GM19025 (cell line): ENCODE results near the gene ABI3.

Experiments used
- ATAC-seq: cut with Tn5 transposase; IDR thresholded peaks from one replicate; pipeline ENCODE4 v1.9.1; 2021; ENCODE audit warnings: mild to moderate bottlenecking, low read depth, moderate library complexity; ENCODE audit not compliant: unreplicated experiment

The ABI3 gene

DNA sequence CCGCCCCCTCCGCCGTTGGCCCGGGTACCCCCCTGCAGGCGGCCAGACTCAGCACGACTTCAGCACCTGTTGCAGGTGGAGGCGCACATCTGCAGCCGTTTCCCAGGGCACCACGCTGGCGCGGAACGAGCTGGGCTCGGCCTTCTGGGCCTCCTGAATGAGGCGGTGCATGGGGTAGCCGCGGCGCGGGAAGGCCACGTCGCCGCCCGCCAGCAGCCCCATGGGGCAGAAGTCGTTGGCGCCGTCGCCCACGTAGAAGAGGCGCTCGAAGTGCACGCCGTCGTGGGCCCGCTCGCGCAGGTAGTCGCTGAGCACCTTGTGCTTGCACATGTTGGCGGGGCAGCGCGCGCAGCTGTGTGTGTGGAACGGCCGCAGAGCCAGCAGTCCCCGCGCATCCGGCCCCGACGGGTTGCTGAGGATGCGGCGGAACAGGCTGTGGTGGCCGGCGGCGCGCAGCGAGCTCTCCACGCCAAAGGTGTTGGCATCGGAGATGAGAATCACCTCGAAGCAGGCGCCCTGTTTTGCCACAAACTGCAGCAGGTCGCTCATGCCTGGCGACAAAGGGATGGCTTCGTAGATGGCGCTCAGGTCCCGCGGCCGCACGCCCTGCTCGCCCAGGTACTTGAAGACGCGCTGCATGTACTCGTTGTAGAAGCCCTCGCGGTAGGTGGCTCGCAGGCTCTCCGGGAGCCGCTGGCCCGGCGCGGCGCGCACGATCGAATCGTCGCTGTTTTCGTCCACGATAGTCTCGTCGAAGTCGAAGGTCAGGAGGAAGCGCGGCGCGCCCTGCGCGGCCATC is 13.9 kb downstream of the ABI3 start:
- no peak for ATAC-seq

- ATAC-seq, result no peak
Measured at GRCh38 chr17:49224997-49225337, 14.5 kb downstream of the ABI3 start.

GRCh38 chr17:49225554-49226236 is 15.2 kb downstream of the ABI3 start:
- ATAC-seq, result no peak

GRCh38 chr17:49226771-49227435 is 16.4 kb downstream of the ABI3 start:
- ATAC-seq, result no peak

DNA sequence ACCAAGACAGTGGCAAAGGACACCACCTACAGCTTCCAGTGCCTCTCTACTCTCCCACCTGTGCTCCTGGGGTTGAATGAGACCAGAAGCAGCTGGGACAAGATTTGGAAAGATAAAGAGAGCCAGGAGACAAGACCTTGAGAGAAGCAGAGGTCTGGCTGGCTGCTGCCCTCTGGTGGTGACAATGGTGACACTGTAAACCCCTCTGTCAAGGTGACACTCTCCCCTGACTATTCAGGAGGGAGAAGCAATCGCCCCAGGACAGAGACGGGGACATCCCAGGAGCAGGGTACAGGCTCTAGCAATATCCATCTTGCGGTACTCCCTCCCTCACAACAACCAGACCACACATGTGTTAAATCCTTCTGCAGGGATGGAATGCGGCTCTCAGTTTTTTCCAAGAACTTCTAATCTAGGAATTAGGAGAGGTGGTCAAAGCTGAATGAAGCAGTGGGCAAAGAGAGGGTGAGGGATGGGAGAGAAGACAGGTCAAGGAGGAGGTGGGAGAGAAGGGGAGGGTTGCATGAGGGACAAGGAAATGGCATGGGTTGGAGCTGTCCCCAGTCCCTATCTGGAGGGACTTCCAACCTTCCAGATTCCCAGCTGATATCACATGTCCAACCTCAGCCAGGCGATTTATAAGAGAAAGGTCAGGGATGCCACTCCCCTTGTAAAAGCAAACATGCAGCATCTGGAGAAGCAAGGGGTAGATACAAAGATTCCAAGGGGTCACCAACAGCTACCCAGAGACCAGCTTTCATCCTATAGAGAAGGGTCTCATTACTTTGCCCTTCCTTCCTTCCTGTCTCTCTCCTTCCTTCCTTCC is 17.1 kb downstream of the ABI3 start:
- no peak for ATAC-seq

DNA sequence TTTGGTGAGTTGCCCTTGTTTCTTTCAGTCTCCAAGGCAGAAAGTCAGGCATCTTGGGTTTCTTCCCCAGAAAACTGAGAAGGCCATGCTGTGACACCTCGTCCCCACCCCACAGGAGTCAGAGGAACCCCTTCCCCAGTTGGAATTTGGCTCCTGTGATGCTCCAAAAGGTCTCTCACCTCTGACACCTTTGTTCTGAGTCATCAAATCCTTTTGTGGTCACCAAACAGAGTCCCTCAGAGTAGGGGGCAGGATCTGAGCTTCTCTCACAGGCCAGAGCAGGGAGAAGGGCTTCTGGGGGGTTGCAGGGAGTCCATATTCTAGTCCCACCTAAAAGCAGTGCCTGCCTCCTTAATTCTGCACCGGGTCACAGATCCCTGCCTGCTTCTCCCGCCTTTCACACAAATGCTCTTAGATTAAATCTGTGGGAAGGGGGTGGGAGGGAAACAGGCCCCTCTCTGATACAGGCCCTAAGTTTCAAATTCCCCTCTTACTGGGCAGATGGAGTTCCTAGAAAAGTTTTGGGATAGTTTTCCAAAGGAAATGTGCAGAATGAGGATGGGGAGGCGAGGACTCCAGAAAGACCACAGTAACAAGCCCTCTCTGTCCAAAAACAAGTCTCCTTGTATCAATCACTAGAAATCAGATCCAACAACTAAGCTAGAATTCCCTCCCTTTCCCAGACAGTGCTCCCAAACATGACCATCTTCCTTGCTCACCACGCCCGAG is 18.7 kb downstream of the ABI3 start:
- no peak for ATAC-seq

DNA sequence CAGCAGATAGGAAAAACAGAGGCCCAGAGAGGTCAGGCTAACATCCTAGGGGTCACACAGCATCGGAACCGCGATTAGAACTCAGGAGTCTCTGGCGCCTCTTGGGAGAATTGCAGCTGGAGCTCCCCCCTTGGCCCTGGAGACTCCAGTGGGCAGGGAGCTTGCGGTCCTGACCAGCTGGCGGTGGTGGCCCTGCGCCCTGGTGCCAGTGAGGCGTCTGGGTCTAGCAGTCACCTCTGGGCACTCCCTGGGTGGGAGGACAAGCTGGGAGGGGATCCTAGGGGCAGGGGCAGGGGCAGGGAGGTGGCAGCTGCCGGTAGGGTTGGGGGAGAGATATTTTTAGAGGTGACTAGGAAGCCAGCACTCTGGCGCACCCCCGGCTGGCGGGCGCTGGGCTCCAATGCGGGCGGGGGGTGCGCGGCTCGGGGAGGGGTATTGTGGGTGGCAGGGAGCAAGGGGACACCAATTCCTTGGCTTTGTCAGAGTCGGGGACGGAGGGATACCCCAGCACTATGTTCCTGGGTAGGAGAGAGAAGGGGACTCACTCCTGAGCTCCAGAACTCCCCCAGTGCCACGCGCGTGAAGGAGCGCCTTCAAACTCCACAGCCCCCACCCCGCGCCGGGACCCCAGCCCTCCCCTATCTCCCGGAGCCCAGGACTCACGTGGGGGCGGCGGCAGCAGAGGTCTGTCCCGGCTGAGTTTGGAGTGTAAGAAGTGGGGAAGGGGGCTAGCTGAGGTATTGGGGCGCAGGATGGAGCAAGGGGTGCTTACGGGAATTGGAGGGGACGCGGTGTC is 19.5 kb downstream of the ABI3 start:
- ATAC-seq, result no peak

DNA sequence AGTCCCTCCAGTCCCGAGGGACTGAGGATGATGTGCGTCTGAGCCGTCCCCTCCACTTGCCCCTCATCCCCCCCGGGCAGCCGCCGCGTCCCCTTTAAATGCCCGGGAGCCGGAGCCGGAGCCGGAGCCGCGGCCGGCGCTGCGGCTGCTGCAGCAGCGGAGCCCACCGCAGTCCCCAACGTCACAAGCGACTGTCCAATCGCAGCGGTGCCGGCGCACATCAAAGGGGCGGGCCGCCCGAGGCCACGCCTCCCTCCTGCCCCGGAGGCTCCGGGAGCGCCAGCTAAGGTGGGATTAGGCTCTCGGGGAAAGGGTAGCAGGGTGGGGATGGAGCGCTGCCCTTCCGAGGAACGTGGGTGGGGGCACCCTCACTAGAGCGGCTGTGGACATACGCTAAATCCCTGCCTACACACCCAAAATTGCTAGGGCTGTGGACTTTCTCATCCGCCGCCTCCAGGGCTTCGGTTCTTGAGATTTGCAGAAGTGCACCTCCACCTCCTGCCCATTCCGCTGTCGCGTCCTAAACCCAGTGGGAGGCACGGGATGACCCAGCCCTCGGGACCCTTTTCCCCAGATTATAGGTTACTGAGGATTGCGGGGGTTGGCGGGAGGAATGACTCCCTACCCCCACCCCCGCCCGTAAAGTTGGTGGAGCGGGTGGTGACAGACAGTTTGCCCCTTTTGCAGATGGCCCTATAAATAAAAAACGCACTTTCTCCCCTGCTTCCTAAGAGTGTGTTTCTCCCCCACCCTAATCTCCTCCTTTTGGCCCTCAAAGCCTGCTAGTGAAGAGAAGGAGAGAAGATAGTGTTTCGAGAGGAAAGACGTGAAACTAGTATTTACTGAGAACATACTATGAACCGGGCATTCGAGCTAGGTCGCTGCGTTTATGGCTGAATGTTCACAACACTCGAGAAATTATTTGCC is 20.4 kb downstream of the ABI3 start, which contains the start of gene PHOSPHO1:
TSS of gene PHOSPHO1 (minus strand) at position 152 of the 927 bp plus-strand sequence. CDS start 4,096 bp downstream, outside the sequence.
- peak; percentile 96 for ATAC-seq

DNA sequence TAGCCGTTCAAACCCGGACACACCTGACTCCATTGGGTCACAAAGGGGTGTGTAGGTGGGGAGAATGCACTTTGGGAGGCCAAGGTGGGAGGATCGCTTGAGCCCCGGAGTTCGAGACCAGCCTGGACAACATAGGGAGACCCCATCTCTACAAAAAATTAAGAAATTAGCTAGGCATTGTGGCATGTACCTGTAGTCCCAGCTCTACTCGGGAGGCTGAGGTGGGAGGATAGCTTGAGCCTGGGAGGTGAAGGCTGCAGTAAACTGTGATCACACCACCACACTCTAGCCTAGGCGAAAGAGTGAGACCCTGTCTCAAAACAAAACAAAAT is 21.0 kb downstream of the ABI3 start:
- ATAC-seq, result no peak

DNA sequence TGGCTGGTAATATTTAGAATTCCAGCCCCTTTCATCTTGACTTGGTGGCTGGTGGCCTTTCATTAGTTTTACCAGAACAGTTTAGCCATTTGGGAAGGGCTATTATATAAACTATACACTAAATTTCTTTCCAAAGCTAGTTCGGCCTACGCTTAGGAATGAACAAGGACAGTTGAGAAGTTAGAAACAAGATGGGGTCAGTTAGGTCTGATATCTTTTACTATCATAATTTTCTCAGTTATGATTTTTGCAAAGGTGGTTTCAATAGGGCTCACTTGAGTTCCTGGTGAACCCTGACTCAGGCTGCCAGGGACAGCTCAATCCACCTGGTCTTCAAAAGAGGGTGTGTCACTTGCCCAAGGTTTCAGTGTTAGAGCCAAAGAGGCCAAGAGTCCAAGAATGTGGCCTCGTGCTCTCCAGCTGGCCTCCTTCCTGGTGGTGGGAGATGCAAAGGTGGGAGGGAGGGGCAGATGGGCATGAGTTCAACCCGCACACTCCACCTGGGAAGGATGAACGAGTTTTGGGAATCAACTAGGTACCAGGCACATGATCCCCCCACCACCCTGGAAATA is 24.1 kb downstream of the ABI3 start:
- ATAC-seq, result no peak

DNA sequence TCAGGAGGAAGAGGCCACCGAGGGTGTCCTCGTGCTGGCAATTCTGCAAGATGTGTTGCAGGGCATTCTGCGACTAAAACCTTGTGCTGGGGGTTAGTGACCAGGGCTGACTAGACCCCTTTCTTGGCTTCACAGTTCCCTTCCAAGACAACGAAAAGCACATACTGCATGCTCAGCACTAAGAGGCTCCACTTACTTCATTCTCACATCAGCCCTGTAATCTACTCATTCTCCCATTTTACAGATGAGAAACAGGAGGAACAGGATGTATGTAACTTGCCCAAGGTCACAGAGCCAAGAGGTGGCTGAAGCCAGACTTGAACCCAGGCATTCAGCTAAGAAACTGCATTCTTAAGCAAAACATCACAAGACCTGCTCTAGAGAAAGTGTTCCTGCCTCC is 25.4 kb downstream of the ABI3 start:
- no peak for ATAC-seq

GRCh38 chr17:49239963-49240362 is 29.5 kb downstream of the ABI3 start:
- no peak for ATAC-seq

- ATAC-seq, result no peak
Measured at GRCh38 chr17:49240619-49241018, 30.1 kb downstream of the ABI3 start.

GRCh38 chr17:49241040-49241439 is 30.5 kb downstream of the ABI3 start:
- ATAC-seq, result no peak

- no peak for ATAC-seq
Measured at GRCh38 chr17:49241692-49242397, 31.3 kb downstream of the ABI3 start.

GRCh38 chr17:49242813-49243212 is 32.3 kb downstream of the ABI3 start:
- ATAC-seq, result no peak

- ATAC-seq, result no peak
Measured at GRCh38 chr17:49244839-49245238, 34.3 kb downstream of the ABI3 start.
